HS-27A (cell line): ENCODE measurements around the gene CCK.

Experiments
- DNase-seq: peaks from one replicate; pipeline ENCODE4 v3.0.0-alpha.2; 2012; ENCODE audit warnings: low read depth, missing footprints

The CCK gene

GRCh38 chr3:42267878-42268277, 1.9 kb upstream of the CCK start:
- no peak for DNase-seq

GRCh38 chr3:42265059-42265991, 660 bp downstream of the CCK start:
- no peak for DNase-seq

- DNase-seq, result no peak
These were observed 1.5 kb downstream of the CCK start for GRCh38 chr3:42264399-42265058.

GRCh38 chr3:42263354-42264346, 2.3 kb downstream of the CCK start:
- no peak for DNase-seq

GRCh38 chr3:42262525-42262924, 3.5 kb downstream of the CCK start:
- DNase-seq, result peak; percentile 9

- DNase-seq, result no peak
These were observed 9.0 kb downstream of the CCK start for GRCh38 chr3:42257007-42257406.

- peak; percentile 83 for DNase-seq
These were observed 9.7 kb downstream of the CCK start for GRCh38 chr3:42256135-42256819.

- DNase-seq, result peak; percentile 54
These were observed 11.4 kb downstream of the CCK start for GRCh38 chr3:42254566-42254965.

GRCh38 chr3:42250761-42251160, 15.2 kb downstream of the CCK start:
- no peak for DNase-seq

- no peak for DNase-seq
These were observed 18.4 kb downstream of the CCK start for GRCh38 chr3:42247576-42248027.

- DNase-seq, result no peak
These were observed 19.9 kb downstream of the CCK start for GRCh38 chr3:42246091-42246490.

GRCh38 chr3:42236611-42237010, 29.4 kb downstream of the CCK start:
- no peak for DNase-seq

- DNase-seq, result no peak
These were observed 30.5 kb downstream of the CCK start for GRCh38 chr3:42235532-42235931.

GRCh38 chr3:42230860-42231259, 35.1 kb downstream of the CCK start:
- DNase-seq, result no peak

- no peak for DNase-seq
These were observed 35.9 kb downstream of the CCK start for GRCh38 chr3:42229942-42230688.

- DNase-seq, result no peak
These were observed 36.6 kb downstream of the CCK start for GRCh38 chr3:42229266-42229941.

GRCh38 chr3:42228796-42229195, 37.2 kb downstream of the CCK start:
- no peak for DNase-seq

- no peak for DNase-seq
These were observed 39.2 kb downstream of the CCK start for GRCh38 chr3:42226470-42227425.
